IPS-18c (cell line): ENCODE measurements around the gene CBFB.
"Not testable (repeated sequence)": the region's sequence is repeated elsewhere in the genome, so short reads cannot be mapped to it uniquely, and the experiment has no call there.

ENCODE experiments used
- H3K4me3 ChIP-seq: 2 replicates; pipeline ENCODE4 v1.7.0; 2013; ENCODE audit warnings: low read depth, mild to moderate bottlenecking, low read length, moderate library complexity; ENCODE audit not compliant: insufficient read depth
- H3K9me3 ChIP-seq: one replicate; pipeline ENCODE4 v1.6.1; 2013; ENCODE audit warnings: mild to moderate bottlenecking, low read length, moderate library complexity; ENCODE audit not compliant: control insufficient read depth, insufficient read depth

CBFB gene

DNA sequence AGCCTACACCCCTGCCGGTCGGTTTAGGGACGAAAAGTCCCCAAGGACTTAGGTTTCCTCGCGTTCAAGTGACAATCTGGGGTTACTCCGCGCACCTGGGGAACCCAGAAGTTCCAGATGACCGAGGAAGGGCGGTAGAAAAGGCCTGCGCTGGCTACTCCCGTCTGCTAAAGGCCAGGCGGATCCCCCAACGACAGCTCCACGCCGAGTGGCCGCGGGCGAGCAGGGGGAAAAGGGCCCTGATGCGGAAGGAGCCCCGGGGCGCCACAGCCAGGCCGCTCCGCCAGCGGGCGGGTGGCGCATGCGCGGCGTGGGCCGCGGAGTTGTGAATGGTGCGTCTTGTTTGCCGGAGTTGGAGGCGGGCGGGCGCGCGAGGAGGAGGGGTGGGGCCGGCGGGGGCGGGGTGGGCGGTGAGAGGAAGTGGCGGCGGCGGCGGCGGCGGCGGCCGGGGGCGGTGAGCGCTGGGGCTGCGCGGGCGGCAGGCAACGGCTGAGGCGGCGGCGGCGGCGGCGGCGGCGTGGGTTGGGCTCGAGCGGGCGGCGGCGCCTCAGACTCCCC, at the start of gene CBFB:
Gene CBFB (plus strand): TSS at position 454 of the 558 bp plus-strand sequence. CDS start 259 bp downstream, outside the sequence.
- H3K9me3 ChIP-seq, result peaks cover 3% of the 10 kb centered on the region
- peak within 1 kb of the TSS; percentile 81 for H3K4me3 ChIP-seq

DNA sequence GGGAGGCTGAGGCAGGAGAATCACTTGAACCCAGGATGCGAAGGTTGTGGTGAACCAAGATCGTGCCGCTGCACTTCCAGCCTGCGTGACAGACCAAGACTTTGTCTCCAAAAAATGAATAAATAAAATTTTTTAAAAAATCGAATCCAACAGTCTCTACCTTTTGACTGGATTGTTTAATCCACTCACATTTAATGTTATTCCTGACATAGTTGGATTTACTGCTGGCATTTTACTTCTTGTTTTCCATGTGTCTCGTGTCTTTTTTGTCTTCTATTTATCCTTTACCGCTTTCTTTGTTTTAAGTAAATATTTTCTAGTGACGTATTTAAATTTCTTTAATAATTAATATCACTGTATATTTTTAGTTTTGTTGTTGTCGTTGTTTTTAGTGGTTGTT, 45.9 kb upstream of the CBFB start:
- H3K9me3 ChIP-seq, result no peaks in the 10 kb centered on the region

DNA sequence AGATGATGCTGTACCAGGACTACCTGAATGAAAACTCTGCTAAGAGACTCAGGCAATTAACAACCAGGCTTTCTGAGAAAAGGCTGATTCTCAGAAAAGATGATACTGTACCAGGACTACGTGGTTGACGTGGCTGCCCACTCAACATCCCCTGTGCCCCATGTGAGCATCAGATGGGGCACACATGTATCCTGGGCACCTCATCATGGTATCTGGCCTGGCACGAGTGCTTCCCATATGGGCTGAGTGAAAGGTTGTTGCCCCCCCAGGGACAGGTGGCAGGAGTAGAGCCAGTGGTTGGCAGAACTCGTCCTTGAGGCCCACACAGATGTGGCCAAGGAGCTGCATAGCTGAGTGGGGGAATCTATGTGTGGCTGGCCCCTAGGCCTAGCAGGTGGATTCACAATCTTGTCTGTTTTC, 44.0 kb upstream of the CBFB start:
- no peak overlapping the region for H3K4me3 ChIP-seq
- H3K9me3 ChIP-seq, result no peaks in the 10 kb centered on the region

More for the DNA sequence above, 45.9 kb upstream of the CBFB start:
- H3K4me3 ChIP-seq, result no peak overlapping the region

DNA sequence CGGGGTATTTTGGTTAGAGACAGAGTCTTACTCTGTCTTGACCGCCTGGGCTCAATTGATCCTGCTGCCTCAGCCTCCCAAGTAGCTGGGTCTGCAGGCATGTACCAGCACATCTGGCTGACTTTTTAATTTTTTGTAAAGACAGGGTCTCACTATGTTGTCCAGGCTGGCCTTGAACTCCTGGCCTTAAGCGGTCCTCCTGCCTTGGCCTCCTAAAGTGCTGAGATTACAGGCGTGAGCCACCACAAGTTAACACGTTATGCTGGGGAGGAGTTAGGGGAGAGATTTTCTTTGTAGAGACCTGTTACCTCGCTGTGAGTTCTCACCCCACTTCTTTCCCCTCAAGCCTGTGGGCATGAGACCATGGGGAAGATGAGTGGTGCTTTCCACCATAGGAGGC, 42.4 kb upstream of the CBFB start:
- Histone ChIP-seq H3K9me3 (no peaks in the 10 kb centered on the region), H3K4me3 (no peak overlapping the region)

DNA sequence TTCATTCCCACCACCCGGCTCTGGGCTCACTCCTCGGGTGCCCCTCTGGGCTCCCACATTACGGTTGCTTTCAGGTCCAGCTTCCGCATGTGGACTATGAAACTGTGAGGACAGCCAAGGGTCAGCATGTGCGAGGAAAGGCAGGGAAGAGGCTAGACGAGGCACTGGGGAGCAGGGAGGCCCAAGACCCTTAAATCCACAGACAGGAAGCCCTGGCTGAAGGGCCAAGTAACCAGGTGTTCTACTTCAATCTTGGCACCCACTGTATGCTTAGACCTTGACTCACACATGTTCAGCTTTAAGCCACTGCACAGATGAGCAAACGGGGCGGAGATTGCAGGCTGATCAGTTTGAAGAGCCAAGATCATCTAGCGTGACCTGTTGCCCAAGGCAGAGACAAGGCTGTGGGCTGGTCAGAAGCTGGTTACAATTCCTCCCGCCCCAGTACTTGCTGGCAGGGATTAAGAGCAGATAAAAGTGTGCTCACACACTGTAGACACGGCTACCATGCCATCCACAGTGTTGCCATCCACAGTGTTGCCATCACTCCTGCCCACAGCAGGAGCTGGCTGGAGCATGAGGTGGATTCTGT, 40.7 kb upstream of the CBFB start, which contains the start of gene CES4A:
Gene CES4A (plus strand): TSS at position 393 of the 592 bp plus-strand sequence. CDS start 184 bp downstream, at position 577.
- H3K4me3 ChIP-seq, result no peak within 1 kb of the TSS

DNA sequence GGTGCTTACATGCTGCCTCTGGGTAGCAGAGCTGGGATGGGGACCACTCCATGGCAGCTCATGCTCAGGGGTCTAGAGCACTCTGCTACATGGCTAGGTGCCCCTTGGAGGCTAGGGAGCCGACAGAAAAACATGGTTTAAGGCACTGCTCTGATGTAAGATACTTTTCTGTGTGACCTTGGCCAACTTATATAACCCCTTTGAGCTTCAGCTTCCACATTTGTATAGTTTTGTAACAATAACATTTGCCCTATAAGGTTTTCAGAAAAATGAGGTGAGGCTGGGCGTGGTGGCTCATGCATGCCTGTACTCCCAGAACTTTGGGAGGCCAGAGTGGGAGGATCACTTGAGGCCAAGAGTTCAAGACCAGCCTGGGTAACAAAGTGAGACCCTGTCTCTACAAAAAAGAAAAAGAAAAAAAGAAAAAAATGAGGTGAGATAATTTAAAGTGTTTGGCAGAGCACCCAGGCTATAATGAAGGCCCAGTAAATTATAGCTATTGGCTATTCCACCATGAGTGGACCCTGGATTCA, 37.3 kb upstream of the CBFB start:
- no peaks in the 10 kb centered on the region for H3K9me3 ChIP-seq
- no peak overlapping the region for H3K4me3 ChIP-seq

More for the DNA sequence above, 40.7 kb upstream of the CBFB start, which contains the start of gene CES4A:
- no peaks in the 10 kb centered on the region for H3K9me3 ChIP-seq

DNA sequence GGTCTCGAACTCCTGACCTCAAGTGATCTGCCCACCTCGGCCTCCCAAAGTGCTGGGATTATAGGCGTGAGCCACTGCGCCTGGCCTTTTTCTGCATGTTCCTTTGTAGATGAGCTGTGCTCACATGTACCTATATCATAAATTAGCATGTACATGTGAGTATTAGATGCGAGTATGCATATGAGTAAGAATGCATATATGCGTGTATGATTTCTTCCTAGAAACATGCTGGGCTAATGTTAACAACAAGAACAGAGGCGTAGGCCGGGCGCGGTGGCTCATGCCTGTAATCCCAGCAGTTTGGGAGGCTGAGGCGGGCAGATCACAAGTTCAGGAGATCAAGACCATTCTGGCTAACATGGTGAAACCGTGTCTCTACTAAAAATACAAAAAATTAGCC, 35.4 kb upstream of the CBFB start:
- H3K4me3 ChIP-seq, H3K9me3 ChIP-seq: not testable (repeated sequence)

DNA sequence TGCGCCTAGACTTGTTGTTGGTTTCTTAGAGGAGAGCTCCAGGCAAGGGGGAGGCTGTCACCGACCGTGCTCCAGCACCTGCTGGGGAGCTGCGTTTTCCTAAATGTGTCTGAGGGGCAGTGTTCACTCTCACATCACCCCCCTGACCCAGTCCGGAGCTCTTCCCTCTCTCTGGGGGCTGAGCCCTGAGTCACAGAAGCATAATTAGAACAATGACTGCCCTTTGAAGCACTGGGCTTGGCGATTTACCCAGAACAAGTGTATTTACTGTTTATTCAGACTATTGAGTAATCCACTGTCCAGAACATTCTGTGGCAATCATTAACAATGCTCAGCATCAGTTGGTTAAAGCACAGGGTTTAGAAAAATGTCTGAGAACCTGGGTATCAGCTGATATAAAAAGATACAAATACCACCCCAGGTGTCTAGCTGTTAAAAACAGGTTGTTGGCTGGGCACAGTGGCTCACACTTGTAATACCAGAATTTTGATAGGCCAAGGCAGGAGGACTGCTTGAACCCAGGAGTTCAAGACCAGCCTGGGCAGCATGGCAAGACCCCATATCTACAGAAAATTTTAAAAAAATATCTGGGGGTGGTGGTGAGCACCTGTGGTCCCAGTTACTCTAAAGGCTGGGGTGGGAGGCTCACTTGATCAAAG, 32.5 kb upstream of the CBFB start:
- Histone ChIP-seq H3K9me3 (no peaks in the 10 kb centered on the region), H3K4me3 (no peak overlapping the region)

DNA sequence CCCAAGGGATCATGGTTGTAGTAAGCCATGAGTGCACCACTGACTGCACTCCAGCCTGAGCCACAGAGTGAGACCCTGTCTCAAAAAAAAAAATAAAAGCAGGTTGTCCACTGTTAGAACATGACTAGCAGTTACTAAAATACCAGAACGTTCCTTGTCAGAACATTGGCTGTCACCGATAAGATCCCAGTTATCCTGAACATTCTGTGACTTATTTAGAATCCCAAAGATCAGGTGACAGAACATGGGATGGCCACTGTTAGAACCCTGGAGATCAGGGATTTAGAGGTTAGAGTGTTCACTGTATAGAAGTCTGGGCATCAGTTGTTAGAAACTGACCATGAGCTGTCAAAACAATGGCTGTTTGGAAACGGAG, 32.0 kb upstream of the CBFB start:
- H3K4me3 ChIP-seq, result no peak overlapping the region
- no peaks in the 10 kb centered on the region for H3K9me3 ChIP-seq

DNA sequence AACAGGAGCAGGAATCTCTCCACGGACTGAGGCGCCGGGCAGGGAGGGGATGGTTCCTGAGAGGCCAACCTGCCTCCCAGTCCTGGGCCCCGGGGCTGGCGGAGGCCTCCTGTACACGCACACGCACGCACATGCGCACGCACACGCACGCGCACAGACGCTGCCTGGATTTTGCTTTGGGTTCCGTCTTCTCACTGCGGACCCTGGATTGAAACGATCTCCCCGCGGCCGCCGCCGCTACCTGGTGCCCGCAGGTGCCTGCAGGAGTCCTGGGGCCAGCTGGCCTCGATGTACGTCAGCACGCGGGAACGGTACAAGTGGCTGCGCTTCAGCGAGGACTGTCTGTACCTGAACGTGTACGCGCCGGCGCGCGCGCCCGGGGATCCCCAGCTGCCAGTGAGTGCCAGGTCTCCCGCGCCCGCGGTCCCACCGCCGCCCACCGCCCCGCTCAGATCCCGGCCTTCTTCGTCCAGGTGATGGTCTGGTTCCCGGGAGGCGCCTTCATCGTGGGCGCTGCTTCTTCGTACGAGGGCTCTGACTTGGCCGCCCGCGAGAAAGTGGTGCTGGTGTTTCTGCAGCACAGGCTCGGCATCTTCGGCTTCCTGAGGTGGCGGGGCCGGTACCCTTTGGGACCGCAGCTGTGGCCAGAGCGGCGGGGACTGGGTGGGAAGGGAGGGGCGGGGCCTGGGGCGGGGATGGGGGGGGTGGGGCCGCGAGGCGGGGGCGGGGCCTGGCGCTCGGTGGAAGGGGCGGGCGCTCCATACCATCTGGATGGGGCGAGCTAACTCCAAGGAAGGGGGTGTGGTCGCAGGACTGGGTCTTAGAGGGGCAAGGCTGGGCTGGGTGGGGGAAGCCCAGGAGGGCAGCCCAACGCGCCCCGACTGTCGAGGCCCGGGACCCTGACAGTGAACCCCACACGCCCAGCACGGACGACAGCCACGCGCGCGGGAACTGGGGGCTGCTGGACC, 28.3 kb upstream of the CBFB start:
- peaks cover 3% of the 10 kb centered on the region for H3K9me3 ChIP-seq
- H3K4me3 ChIP-seq, result peak overlapping the region; percentile 67

DNA sequence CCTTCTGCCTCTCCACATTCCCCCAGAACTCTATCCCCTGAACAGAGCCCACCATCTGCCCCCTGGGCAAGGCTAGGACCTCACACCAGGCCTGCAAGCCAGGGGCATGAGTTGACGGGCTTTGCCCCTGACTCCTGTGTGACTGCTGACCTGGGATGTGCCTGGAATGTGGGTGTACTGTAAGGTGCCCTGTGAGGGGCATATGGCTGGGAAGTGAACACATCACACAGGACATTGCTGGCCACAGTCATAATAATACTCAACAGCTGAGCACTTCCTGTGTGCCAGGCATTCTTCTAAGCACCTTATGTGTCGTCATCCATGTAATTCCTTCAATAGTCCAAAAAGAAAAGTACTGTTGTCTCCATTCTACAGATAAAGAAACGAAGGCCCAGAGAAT, 27.2 kb upstream of the CBFB start:
- Histone ChIP-seq H3K4me3 (no peak overlapping the region), H3K9me3 (peaks cover 3% of the 10 kb centered on the region)

DNA sequence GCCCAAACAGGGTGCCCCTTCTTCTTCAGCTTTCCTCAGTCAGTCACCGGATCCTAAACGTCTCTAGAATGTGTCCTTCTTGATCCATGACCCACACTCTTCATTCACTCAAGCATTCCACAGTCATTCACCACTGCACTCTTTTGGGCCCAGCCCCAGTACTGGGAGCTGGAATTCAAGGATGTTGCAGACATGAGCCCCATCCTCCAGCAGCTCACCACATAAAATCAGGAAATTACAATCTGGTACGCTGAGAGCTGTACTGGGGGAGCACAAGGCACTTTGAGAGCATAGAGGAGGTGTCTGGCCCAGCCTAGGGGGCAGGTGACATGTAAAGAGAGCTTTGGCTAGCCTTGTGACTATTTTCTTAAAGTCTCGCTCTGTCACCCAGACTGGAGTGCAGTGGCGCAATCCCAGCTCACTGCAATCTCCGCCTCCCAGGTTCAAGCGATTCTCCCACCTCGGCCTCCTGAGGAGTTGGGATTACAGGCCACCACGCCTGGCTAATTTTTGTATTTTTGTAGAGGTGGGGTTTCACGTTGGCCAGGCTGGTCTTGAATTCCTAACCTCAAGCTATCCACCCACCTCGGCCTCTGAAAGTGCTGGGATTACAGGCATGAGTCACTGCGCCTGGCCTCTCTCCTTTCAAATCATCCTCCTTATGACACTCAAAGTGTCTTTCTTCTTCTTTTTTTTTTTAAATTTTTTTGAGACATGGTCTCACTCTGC, 21.9 kb upstream of the CBFB start:
- Histone ChIP-seq H3K9me3 (peaks cover 3% of the 10 kb centered on the region), H3K4me3 (no peak overlapping the region)

DNA sequence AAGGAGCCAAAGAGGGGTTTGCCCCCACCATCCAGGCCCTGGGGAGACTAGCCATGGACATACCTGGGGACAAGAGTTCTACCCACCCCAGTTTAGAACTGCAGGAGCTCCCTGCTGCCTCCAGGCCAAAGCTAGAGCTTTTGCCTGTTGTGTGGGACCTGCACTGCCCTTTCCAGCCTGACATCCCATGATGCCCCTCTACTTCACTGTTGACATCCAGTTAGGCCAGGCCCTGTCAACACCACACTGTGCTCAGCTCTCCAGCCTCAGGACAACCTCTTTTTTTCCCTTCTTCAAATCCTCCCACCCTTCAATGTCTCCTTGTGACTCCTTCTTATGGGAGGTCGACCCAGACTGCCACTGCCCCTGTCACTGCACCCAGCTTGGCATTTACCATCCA, 19.8 kb upstream of the CBFB start:
- Histone ChIP-seq H3K4me3 (no peak overlapping the region), H3K9me3 (no peaks in the 10 kb centered on the region)

DNA sequence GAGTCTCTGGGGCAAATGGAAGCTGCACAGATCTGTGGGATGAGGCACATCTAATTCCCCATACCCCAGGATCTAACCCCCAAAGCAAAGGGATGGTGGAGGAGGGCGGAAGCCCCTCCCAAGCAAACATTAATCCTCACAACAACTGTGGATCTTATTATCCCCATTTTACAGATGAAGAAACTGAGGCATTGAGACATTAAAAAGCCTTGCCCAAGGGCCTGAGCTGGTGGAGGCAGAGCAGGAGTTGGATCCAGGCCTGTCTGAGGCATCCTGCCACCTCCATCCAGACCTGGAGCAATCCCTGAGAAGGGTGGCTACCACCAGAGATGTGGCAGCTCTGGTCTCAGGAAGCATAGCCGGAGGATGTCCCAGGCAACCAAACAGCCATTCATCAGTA, 17.7 kb upstream of the CBFB start:
- H3K9me3 ChIP-seq, result no peaks in the 10 kb centered on the region

DNA sequence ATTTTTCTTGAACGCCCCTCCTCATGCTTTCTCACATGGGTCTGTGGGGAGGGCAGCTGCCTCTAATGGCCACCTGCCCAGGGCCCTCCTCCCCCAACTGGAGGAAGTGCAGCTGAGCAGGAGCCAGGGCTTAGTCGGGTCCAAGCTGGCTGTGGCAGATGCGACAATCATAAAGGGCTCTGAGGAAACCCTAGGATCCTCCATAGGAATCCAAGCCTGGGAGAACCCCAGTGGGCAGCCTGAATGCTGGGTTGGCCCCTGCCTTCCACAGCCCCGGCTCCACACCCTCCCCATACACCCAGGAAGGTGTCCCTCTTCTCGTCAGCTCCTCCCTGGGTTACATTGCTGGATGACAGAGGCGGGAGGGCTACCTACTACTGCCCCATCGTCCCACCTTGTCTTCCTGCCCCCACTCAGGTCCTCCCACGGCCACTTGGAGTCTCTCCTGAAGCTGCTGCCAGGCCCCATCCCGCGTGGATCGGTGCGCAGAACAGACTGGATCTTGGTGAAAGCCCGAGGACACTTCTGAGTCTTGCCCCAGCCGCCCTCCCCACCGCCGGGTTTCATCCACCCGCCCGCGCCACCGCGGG, 15.6 kb upstream of the CBFB start:
- H3K9me3 ChIP-seq, result no peaks in the 10 kb centered on the region
- peak overlapping the region; percentile 52 for H3K4me3 ChIP-seq

More for the DNA sequence above, 17.7 kb upstream of the CBFB start:
- no peak overlapping the region for H3K4me3 ChIP-seq
